HEK293 (cell line): ENCODE results near the gene AIFM3.

Source experiments
- CTCF ChIA-PET: fragments of 350-600 bp; formaldehyde crosslinking; extraction: SDS; loops from one replicate; lab custom pipeline; 2021; ENCODE audit warnings: antibody characterized with exemption; lab: Yijun Ruan, JAX
- POLR2A ChIA-PET: fragments of 300-600 bp; formaldehyde crosslinking; extraction: SDS; loops from one replicate; lab custom pipeline; 2020; ENCODE audit warnings: antibody characterized with exemption, inconsistent platforms; lab: Yijun Ruan, JAX
- H3K27ac ChIP-seq: fragments of 200-500 bp; sonication (Bioruptor generic); 2 replicates; pipeline ENCODE4 v1.5.1; 2014; ENCODE audit warnings: low read depth, low read length, control low read depth, inconsistent platforms; ENCODE audit errors: extremely low read depth
- H3K36me3 ChIP-seq, 2 experiments: fragments of 200-500 bp in 1 of 2; sonication (Bioruptor generic) in 1 of 2; 1 replicate in 1 of 2; 2 replicates in 1 of 2; pipeline ENCODE4 v1.5.1; 2014 to 2017; ENCODE audit warnings: inconsistent platforms in 2 of 2, low read length in 2 of 2; ENCODE audit not compliant: control insufficient read depth in 2 of 2, insufficient read depth in 1 of 2
- H3K4me1 ChIP-seq: fragments of 200-500 bp; sonication (Bioruptor generic); 2 replicates; pipeline ENCODE4 v1.5.1; 2014; ENCODE audit warnings: mild to moderate bottlenecking, low read length, inconsistent platforms; ENCODE audit not compliant: control insufficient read depth, insufficient read depth
- H3K4me3 ChIP-seq: 2 replicates; pipeline ENCODE4 v1.5.1; 2011; ENCODE audit warnings: low read depth, mild to moderate bottlenecking, control low read depth, low read length, moderate library complexity
- H3K9me3 ChIP-seq: fragments of 200-500 bp; sonication (Bioruptor generic); 2 replicates; pipeline ENCODE4 v1.5.1; 2014; ENCODE audit warnings: low read depth, low read length, inconsistent platforms; ENCODE audit not compliant: control insufficient read depth, insufficient read depth
- BCL11A ChIP-seq: fragments of 450-650 bp; formaldehyde crosslinking; IDR thresholded peaks from 2 replicates; pipeline ENCODE4 v1.5.1; 2016; ENCODE audit warnings: low read depth, missing biosample characterization, missing genetic modification characterization
- PATZ1 ChIP-seq: fragments of 450-650 bp; formaldehyde crosslinking; IDR thresholded peaks from 2 replicates; pipeline ENCODE4 v1.5.1; 2016; ENCODE audit warnings: missing biosample characterization, missing genetic modification characterization
- PRDM2 ChIP-seq: fragments of 450-650 bp; formaldehyde crosslinking; IDR thresholded peaks from 2 replicates; pipeline ENCODE4 v1.5.1; 2016; ENCODE audit warnings: missing biosample characterization, missing genetic modification characterization, borderline replicate concordance
- ZNF132 ChIP-seq: fragments of 450-650 bp; formaldehyde crosslinking; IDR thresholded peaks from 2 replicates; pipeline ENCODE4 v1.5.1; 2017; ENCODE audit warnings: missing biosample characterization, missing genetic modification characterization, borderline replicate concordance
- ZNF223 ChIP-seq: fragments of 450-650 bp; formaldehyde crosslinking; IDR thresholded peaks from 2 replicates; pipeline ENCODE4 v1.5.1; 2016; ENCODE audit warnings: missing biosample characterization, missing genetic modification characterization
- ZNF311 ChIP-seq: fragments of 450-650 bp; formaldehyde crosslinking; IDR thresholded peaks from 2 replicates; pipeline ENCODE4 v1.5.1; 2017; ENCODE audit warnings: missing biosample characterization, missing genetic modification characterization, borderline replicate concordance
- ZNF391 ChIP-seq: fragments of 450-650 bp; formaldehyde crosslinking; IDR thresholded peaks from 2 replicates; pipeline ENCODE4 v1.5.1; 2016; ENCODE audit warnings: low read depth, missing biosample characterization, missing genetic modification characterization, borderline replicate concordance
- ZNF473 ChIP-seq: fragments of 450-650 bp; formaldehyde crosslinking; IDR thresholded peaks from 2 replicates; pipeline ENCODE4 v1.5.1; 2017; ENCODE audit warnings: missing biosample characterization, missing genetic modification characterization
- ZNF521 ChIP-seq: fragments of 450-650 bp; formaldehyde crosslinking; IDR thresholded peaks from 2 replicates; pipeline ENCODE4 v1.5.1; 2017; ENCODE audit warnings: missing biosample characterization, mild to moderate bottlenecking, missing genetic modification characterization
- ZNF561 ChIP-seq: fragments of 450-650 bp; IDR thresholded peaks from 2 replicates; pipeline ENCODE4 v1.5.1; 2018; ENCODE audit warnings: missing biosample characterization, missing genetic modification characterization, borderline replicate concordance
- ZNF623 ChIP-seq: fragments of 450-650 bp; formaldehyde crosslinking; IDR thresholded peaks from 2 replicates; pipeline ENCODE4 v1.5.1; 2016; ENCODE audit warnings: missing biosample characterization, missing genetic modification characterization
- ZSCAN5A ChIP-seq: fragments of 450-650 bp; formaldehyde crosslinking; IDR thresholded peaks from 2 replicates; pipeline ENCODE4 v1.5.1; 2016; ENCODE audit warnings: missing biosample characterization, missing genetic modification characterization
- TF ChIP-seq, protein P1 (sequence below): fragments of 450-650 bp; formaldehyde crosslinking; IDR thresholded peaks from 2 replicates; pipeline ENCODE4 v1.5.1; 2017; ENCODE audit warnings: missing biosample characterization, missing genetic modification characterization
- TF ChIP-seq, protein P2 (sequence below): fragments of 450-650 bp; formaldehyde crosslinking; IDR thresholded peaks from 2 replicates; pipeline ENCODE4 v1.5.1; 2016; ENCODE audit warnings: missing biosample characterization, missing genetic modification characterization
- TF ChIP-seq, protein P3 (sequence below): fragments of 450-650 bp; formaldehyde crosslinking; IDR thresholded peaks from 2 replicates; pipeline ENCODE4 v1.5.1; 2016; ENCODE audit warnings: missing biosample characterization, missing genetic modification characterization

AIFM3 gene

GRCh38 chr22:20992456-20993303 is 25.6 kb downstream of the AIFM3 start (continued):
- TF ChIP-seq ZNF132 (tag by site-specific recombination) (no peak), PRDM2 (no peak), ZNF473 (tag by site-specific recombination) (no peak), ZNF561 (tag by site-specific recombination) (no peak), BCL11A (tag by site-specific recombination) (no peak), ZNF521 (tag by site-specific recombination) (no peak), PATZ1 (tag by site-specific recombination) (no peak)
- TF ChIP-seq, protein P1, sequence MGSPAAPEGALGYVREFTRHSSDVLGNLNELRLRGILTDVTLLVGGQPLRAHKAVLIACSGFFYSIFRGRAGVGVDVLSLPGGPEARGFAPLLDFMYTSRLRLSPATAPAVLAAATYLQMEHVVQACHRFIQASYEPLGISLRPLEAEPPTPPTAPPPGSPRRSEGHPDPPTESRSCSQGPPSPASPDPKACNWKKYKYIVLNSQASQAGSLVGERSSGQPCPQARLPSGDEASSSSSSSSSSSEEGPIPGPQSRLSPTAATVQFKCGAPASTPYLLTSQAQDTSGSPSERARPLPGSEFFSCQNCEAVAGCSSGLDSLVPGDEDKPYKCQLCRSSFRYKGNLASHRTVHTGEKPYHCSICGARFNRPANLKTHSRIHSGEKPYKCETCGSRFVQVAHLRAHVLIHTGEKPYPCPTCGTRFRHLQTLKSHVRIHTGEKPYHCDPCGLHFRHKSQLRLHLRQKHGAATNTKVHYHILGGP (tag by site-specific recombination) = no peak
- TF ChIP-seq, protein P2, sequence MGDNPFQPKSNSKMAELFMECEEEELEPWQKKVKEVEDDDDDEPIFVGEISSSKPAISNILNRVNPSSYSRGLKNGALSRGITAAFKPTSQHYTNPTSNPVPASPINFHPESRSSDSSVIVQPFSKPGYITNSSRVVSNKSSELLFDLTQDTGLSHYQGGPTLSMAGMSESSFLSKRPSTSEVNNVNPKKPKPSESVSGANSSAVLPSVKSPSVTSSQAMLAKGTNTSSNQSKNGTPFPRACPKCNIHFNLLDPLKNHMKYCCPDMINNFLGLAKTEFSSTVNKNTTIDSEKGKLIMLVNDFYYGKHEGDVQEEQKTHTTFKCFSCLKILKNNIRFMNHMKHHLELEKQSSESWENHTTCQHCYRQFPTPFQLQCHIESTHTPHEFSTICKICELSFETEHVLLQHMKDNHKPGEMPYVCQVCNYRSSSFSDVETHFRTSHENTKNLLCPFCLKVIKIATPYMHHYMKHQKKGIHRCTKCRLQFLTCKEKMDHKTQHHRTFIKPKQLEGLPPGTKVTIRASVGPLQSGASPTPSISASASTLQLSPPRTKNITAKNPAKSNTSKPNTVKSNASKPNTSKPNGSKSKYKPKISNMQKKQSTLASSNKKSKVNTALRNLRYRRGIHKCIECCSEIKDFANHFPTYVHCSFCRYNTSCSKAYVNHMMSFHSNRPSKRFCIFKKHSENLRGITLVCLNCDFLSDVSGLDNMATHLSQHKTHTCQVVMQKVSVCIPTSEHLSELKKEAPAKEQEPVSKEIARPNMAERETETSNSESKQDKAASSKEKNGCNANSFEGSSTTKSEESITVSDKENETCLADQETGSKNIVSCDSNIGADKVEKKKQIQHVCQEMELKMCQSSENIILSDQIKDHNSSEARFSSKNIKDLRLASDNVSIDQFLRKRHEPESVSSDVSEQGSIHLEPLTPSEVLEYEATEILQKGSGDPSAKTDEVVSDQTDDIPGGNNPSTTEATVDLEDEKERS (tag by site-specific recombination) = no peak

GRCh38 chr22:20993304-20994127 is 26.5 kb downstream of the AIFM3 start:
- ChIA-PET CTCF (interaction anchor here (0.7 kb wide), 1 partner anchor 1935 kb away, joined by 4 read pairs; no protein-coding TSS in a partner anchor), POLR2A (interaction anchor here (0.9 to 3.0 kb wide), 2 partner anchors 11 kb away, joined by 3 to 13 read pairs; partner anchors contain the start of gene LZTR1)
- no peaks in the 10 kb centered on the region for H3K4me1 ChIP-seq
- TF ChIP-seq, protein P3, sequence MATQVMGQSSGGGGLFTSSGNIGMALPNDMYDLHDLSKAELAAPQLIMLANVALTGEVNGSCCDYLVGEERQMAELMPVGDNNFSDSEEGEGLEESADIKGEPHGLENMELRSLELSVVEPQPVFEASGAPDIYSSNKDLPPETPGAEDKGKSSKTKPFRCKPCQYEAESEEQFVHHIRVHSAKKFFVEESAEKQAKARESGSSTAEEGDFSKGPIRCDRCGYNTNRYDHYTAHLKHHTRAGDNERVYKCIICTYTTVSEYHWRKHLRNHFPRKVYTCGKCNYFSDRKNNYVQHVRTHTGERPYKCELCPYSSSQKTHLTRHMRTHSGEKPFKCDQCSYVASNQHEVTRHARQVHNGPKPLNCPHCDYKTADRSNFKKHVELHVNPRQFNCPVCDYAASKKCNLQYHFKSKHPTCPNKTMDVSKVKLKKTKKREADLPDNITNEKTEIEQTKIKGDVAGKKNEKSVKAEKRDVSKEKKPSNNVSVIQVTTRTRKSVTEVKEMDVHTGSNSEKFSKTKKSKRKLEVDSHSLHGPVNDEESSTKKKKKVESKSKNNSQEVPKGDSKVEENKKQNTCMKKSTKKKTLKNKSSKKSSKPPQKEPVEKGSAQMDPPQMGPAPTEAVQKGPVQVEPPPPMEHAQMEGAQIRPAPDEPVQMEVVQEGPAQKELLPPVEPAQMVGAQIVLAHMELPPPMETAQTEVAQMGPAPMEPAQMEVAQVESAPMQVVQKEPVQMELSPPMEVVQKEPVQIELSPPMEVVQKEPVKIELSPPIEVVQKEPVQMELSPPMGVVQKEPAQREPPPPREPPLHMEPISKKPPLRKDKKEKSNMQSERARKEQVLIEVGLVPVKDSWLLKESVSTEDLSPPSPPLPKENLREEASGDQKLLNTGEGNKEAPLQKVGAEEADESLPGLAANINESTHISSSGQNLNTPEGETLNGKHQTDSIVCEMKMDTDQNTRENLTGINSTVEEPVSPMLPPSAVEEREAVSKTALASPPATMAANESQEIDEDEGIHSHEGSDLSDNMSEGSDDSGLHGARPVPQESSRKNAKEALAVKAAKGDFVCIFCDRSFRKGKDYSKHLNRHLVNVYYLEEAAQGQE = no peak
- TF ChIP-seq ZSCAN5A (tag by site-specific recombination) (no peak), ZNF623 (tag by site-specific recombination) (no peak), ZNF391 (tag by site-specific recombination) (no peak), ZNF311 (tag by site-specific recombination) (no peak), ZNF223 (no peak)
- no peak overlapping the region for H3K4me3 ChIP-seq
- H3K36me3 ChIP-seq = peaks cover 0 to 96% of the 10 kb centered on the region in 2 experiments; a peak in 1 of 3 replicates
- no peaks in the 10 kb centered on the region for H3K9me3 ChIP-seq
- no peak overlapping the region for H3K27ac ChIP-seq
